Fibroblast of the aortic adventitia (primary cell): ENCODE results near the gene LRRC72. TPM values are rescaled to one million over a fixed set of nuclear protein-coding genes. Genes with fewer than 3 reads are reported as not detected.

Source experiments
- DNase-seq: peaks from one replicate; pipeline ENCODE4 v3.0.0-alpha.2; 2010; ENCODE audit warnings: low read depth
- H3K4me3 ChIP-seq: 2 replicates; pipeline ENCODE4 v1.5.1; 2011; ENCODE audit warnings: low read depth, mild to moderate bottlenecking, control low read depth, low read length, moderate library complexity
- CTCF ChIP-seq: IDR thresholded peaks from 2 replicates; pipeline ENCODE4 v1.5.1; 2011; ENCODE audit warnings: mild to moderate bottlenecking, low read length, control low read depth, inconsistent platforms; ENCODE audit not compliant: insufficient read depth
- total RNA-seq: library from RNA; depleted of rRNA; stranded (reverse); fragments of >200 nt; gene quantifications from 2 replicates; pipeline ENCODE4 v1.2.3, GENCODE V29; 2012; ENCODE audit warnings: low replicate concordance

The LRRC72 gene
- total RNA-seq, 1 donor = not detected

GRCh38 chr7:16542401-16542800 lies 15.8 kb downstream of the LRRC72 start:
- no peak for DNase-seq
- no peak overlapping the region for H3K4me3 ChIP-seq
- no peak for TF ChIP-seq CTCF

- TF ChIP-seq CTCF = no peak
- no peak overlapping the region for H3K4me3 ChIP-seq
- DNase-seq = no peak
Measured at GRCh38 chr7:16543456-16543855, 16.8 kb downstream of the LRRC72 start.

GRCh38 chr7:16546921-16547505 lies 20.4 kb downstream of the LRRC72 start:
- H3K4me3 ChIP-seq = no peak overlapping the region
- no peak for DNase-seq
- no peak for TF ChIP-seq CTCF

- no peak for TF ChIP-seq CTCF
- DNase-seq = no peak
Measured at GRCh38 chr7:16548428-16548827, 21.8 kb downstream of the LRRC72 start.

DNA sequence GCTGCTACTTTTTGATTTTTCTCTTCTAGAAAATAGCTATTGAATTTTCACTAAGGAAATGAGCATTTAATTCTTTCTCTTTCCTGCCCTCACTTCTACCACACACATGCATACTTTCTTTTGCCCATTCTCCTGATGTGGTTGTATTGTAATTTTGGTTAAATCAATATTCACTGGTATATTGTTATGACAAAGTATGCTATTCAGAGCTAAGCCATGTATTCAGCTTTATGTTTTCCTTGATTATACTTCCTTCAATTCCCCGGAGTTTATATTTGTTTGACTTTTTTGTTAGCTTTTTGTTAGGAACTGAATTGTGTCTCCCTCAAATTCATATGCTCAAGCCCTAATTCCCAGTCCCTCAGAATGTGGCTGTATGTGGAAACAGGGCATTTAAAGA lies 24.0 kb downstream of the LRRC72 start:
- no peak overlapping the region for H3K4me3 ChIP-seq
- no peak for DNase-seq
- no peak for TF ChIP-seq CTCF

More at GRCh38 chr7:16548428-16548827, 21.8 kb downstream of the LRRC72 start:
- H3K4me3 ChIP-seq = no peak overlapping the region

GRCh38 chr7:16554518-16555236 lies 28.1 kb downstream of the LRRC72 start:
- no peak overlapping the region for H3K4me3 ChIP-seq
- no peak for DNase-seq
- TF ChIP-seq CTCF = no peak
